Suppressor macrophage treated with lipopolysaccharide for 4 hours (primary cell): ENCODE results near the gene CDC123.
"Not testable (repeated sequence)": the region's sequence is repeated elsewhere in the genome, so short reads cannot be mapped to it uniquely, and the experiment has no call there.

ENCODE experiments used
- DNase-seq: peaks from one replicate; pipeline ENCODE4 v3.0.0-alpha.2; 2020

Gene CDC123

DNA sequence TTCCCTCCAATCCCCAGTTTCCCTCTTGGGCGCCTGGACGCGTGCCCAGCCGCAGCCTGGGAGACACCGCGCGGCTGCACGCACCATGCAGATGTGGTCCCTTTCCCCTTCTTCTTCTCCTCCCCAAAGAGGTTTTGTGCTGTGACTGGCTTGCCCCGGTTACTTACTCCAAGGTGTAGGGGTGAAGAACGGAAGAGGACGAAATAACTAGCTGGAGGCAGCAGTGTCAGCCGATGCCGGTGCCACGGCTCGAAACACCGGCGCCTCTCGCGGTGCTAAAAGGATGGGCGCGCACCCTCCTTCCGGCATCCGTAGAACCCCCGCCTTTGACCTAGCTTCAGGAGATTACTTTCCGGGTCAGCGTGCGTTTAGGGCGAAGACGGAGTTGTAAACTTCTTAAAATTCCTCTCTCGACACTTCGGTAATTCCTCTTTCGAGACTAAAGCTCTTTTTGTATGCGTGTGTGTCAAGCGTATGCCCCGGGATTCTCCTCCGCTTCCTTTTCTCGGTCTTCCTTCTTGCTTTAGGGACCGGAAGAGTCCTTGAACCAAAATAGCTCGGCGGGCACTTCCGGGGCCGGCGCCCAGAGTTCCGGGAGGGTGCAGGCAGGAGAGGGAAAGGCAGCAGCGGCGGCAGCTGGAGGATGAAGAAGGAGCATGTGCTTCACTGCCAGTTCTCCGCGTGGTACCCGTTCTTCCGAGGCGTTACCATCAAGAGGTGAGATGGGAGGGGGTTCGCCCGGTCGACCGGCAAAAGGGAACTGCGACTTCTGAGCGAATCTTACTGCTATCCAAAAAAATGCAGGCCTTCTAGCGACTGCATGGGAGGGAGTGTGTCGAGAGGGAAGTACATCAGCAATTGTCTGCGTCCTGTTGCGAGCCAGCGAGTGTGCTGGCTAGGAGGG, at the start of gene CDC123, which contains the start of gene NUDT5:
Gene CDC123, plus strand, starts transcription at position 586 of the 904 bp plus-strand sequence. Its CDS starts 58 bp downstream, at position 644.
Gene NUDT5, minus strand, starts transcription at position 289 of the 904 bp plus-strand sequence. CDS start 9,600 bp downstream, outside the sequence.
- peak; percentile 92 for DNase-seq

GRCh38 chr10:12150163-12150562, 45.8 kb upstream of the CDC123 start:
- no peak for DNase-seq

- no peak for DNase-seq
Measured at GRCh38 chr10:12154516-12154915, 41.5 kb upstream of the CDC123 start.

- DNase-seq: no peak
Measured at GRCh38 chr10:12156367-12157123, 39.4 kb upstream of the CDC123 start.

DNA sequence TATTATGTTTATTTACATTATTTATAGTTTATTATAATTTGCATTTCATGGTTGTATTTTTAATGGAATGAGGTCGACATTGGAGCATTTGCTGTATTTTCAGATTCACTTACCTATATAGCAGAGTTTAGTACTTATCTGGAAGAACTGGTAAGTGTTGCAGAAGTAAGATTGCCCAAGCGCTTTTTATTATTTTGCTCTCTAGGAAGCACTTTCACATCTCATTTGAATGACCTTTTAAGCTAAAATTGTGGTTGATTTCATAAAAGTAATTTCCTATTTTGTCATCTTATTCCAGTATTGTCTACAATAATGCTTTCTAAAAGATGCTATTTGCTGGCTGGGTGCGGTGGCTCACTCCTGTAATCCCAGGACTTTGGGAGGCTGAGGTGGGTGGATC, 37.9 kb upstream of the CDC123 start:
- DNase-seq: peak; percentile 79

DNA sequence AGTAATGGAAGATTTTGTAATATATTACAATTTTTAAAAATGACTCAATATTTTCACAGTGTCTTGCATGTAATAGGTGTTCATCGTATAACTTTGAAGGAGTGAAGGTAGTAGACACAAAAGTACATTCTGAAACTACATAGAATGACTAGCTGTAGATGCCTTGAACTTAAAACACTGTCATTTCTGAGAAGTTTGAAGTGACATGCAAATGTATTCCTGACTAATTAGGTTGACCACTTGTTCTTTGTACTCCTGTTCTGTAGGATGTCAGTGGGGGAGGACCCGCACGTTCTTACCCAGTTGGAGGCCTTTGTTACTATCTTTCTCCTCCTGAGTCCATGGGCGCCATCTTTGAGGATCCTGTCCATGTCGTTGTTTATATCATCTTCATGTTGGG, 35.3 kb upstream of the CDC123 start:
- DNase-seq: no peak

DNA sequence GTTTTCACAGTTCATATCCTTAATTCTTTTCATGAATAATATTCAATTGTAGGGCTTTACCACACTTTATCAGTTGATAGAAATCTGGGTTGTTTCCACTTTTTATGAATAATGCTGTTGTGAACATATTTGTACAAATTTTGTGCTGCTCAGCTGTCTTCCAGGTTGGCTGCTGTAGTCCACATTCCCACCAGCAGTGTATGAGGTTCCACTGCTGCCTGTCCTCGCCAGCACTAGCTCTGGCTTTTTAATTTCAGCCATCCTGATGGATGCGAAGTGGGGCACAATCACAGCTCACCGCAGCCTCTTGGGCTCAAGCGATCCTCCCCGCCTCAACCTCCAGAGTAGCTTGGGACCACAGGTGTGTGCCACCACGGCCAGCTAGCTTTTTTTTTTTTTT, 33.1 kb upstream of the CDC123 start:
- DNase-seq: no peak

GRCh38 chr10:12164085-12164484, 31.9 kb upstream of the CDC123 start:
- no peak for DNase-seq

- DNase-seq: no peak
Measured at GRCh38 chr10:12165036-12165435, 31.0 kb upstream of the CDC123 start.

- DNase-seq: no peak
Measured at GRCh38 chr10:12165999-12166775, 29.8 kb upstream of the CDC123 start.

DNA sequence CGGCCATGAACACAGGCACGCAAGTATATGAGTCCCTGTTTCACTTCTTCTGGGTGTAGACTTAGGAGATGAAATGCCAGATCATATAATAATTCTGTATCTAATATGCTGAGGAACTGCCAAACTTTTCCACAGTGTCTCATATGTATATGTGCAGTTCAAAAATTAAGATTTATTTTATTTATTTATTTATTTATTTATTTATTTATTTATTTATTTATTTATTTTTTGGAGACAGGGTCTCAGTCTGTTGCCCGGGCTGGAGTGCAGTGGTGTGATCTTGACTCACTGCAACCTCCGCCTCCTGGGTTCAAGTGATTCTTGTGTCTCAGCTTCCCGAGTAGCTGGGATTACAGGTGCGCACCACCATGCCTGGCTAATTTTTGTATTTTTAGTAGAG, 24.5 kb upstream of the CDC123 start:
- DNase-seq: not testable (repeated sequence)

DNA sequence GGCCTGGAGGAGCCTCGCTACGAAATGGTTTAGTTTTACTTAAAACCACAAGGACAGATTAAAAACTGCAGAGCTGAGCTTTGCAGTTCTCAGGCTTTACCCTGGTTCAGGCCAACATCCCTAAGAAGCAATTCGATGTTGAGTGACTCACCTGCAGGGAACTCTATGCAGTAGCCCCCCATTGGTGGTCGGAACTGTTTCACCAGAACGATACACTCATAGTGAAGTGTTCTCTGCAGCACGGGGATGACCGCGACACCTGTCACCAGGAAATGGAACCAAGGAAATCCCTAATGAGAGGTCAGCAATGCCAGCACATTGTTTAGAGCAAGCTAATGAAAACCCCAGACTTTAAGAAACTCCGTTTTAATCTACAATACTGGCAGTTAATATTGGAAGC, 18.3 kb upstream of the CDC123 start:
- DNase-seq: no peak

GRCh38 chr10:12179606-12180170, 16.3 kb upstream of the CDC123 start:
- peak; percentile 35 for DNase-seq

DNA sequence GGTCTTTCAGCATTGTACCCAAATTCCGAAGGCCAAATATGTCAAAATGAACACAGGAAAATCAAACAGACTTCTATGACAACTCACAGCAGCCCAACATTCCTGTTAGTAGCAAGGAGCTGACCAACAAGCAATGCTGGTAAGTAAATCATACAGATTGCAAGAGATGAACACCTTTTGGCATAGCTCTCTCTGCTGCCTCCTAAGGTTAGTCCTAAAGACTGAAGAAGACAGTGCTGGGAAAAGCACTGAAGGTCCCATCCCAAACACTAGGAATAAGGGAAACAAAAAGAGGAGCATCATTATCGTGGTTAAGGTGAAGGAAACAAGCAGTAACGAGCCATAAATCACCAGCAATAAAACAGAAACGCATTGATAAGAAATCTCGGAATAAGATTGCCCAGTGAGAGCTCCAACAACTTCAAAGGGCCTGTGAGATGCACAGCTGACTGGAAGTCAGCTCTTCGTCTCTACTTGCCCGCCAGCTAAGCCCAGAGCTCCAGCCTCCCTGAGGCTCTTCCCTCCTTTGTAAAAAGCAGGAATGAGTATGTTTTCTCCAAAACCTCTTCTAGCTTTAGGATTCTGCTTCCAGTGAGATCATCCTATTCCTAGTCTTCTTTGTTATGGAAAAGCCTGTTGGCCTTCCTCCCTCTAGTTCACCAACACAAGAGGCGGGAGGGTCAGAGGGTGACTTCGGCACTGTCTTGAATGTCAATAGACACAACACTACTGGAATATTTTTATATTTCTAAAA, 15.6 kb upstream of the CDC123 start:
- no peak for DNase-seq

DNA sequence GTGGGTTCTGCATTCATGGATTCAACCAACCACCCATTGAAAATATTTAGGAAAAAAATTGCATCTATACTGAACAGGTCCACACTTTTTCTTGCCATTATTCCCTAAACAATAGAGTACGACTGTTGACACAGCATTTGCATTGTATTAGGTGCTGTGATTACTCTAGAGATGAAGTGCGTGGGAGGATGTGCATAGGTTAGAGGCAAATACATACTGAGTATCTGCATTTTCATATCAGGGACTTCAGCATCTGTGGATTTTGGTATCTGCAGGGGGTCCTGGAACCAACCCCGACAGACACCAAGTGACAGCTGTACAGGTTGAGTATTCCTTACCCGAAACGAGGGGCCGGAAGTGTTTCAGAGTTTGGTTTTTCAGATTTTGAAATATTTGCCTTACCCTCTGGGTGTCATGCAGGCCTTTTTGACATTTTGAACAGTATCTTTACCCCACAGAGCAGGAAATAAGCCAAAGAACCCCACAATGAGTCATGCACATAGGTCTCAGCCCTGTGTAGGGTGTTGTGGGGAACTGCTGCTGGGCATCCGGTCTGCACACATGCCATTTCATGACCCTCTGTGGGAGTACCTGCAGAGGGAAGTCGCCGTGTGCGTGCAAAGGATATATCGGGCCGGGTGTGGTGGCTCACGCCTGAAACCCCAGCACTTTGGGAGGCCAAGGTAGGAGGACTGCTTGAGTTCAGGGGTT, 14.8 kb upstream of the CDC123 start:
- peak; percentile 65 for DNase-seq

- DNase-seq: no peak
Measured at GRCh38 chr10:12184165-12184564, 11.8 kb upstream of the CDC123 start.

DNA sequence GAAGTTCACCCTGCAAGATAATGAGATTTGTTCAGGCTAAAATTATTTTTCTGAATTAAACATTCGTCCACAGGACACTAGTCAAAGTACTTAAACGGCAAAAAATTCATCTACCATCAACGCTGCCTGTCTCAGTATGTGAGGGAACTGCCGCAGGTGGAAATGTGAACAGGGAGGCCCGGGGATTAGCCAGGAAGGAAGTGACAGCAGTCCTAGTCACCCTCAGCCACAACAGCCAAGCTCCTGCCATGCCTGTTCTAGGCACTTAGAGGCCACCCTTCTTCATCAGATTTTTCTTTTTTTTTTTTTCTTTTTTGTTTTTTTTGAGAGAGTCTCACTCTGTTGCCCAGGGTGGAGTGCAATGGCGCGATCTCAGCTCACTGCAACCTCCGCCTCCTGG, 9.7 kb upstream of the CDC123 start:
- no peak for DNase-seq

DNA sequence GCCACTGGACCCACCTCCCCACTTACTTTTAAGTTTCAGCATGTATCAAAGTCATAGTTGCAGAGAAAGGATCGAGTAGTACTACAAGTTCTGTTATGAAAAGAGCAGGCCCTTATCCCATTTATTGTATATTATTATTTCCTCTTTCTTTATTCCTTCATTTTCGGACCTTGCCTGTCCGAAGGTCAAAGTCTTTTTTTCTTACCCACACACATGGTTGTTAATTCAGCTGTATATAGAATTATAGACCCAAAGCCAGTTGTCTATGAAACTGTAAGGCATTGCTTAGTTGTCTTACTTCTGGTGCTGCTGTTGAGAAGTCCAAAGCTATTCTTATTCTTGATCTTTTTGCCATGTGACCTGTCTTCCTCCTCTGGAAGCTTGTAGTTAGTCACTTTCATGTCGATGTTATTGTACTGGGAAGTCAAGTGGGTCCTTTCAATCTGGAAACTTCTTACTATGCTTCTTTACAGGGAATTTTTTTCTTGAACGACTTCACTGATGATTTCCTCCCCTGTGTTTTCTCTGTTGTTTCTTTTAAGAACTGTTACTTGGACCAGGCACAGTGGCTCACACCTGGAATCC, 8.6 kb upstream of the CDC123 start:
- no peak for DNase-seq

DNA sequence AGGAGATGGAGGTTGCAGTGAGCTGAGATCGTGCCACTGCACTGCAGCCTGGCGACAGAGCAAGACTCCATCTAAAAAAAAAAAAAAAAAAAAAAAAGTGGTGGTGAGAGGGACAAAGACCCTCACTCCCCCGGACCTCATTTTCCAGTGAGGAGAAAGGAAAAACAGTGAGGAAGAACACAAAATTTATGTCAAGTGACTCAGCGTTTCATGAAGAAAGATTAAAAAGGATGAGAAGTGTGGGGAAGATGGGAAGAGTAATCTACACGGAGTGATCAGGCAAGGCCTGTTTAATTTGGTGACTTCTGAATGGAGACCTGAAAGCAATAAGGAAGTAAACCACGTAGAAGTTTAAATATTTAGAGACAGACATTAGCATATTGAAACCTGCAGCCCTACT, 7.3 kb upstream of the CDC123 start:
- no peak for DNase-seq

- DNase-seq: no peak
Measured at GRCh38 chr10:12189426-12189825, 6.6 kb upstream of the CDC123 start.

DNA sequence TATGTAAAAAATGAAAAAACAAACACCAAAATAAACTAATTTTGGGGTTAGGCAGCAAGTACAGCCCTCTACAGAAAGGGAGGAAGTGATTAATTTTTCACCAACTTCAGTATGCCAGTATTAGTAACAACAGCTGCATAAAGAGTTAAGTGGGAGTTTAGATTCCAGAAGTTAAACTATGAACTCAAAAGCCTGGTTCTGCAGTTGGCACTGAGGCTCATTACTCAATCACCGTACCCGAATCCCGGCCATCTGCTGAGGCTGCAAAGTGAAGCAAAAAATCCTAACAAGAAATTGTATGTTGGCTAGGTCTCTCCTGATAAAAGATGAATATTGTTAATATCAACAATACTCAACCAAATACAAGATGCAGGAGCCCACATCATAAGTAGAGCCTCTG, 4.3 kb upstream of the CDC123 start:
- no peak for DNase-seq
